ENCODE results near the gene SPRED3. TPM values are rescaled to one million over a fixed set of nuclear protein-coding genes. Genes with fewer than 3 reads are reported as not detected.

The SPRED3 gene
- total and polyA plus RNA-seq, 9 of the 15 experiments (the other 6 are each of a cell fraction or from before 2014, with no cell fraction given) = 0.05 to 1.3 (median 0.36) TPM

GRCh38 chr19:38425810-38426466 is 37.4 kb downstream of the SPRED3 start, which contains the start of gene RASGRP4 (continued):
- TF ChIP-seq MGA (IDR thresholded peaks at IDR 0.05) (no peak), GATA2 (CRISPR knock-in tag; IDR thresholded peaks at IDR 0.05) (0 out of 2 replicates have a peak, but pooled peaks have one; percentile 34), ZNF644 (tag; IDR thresholded peaks at IDR 0.05; ENCODE audit: low read depth) (no peak), ZNF41 (CRISPR knock-in tag; conservative IDR thresholded peaks at IDR 0.05) (no peak), PYGO2 (tag; IDR thresholded peaks at IDR 0.05) (no peak), SNAPC5 (CRISPR knock-in tag; IDR thresholded peaks at IDR 0.05) (no peak), PRPF4 (IDR thresholded peaks at IDR 0.05; ENCODE audit: insufficient read depth, low read depth, low read length, poor library complexity, severe bottlenecking) (no peak), HDAC2 (IDR thresholded peaks at IDR 0.05) (0 out of 2 replicates have a peak, but pooled peaks have one; percentile 27), DIDO1 (tag; IDR thresholded peaks at IDR 0.05; ENCODE audit: low read depth) (no peak), TAF7 (tag; IDR thresholded peaks at IDR 0.05) (no peak), TEAD2 (tag; IDR thresholded peaks at IDR 0.05) (no peak), TRIM28 (IDR thresholded peaks at IDR 0.05) (no peak), PHB (CRISPR knock-in tag; IDR thresholded peaks at IDR 0.05) (no peak), RAD51 (IDR thresholded peaks at IDR 0.05; ENCODE audit: borderline replicate concordance, low read depth) (no peak), CHD4 (IDR thresholded peaks at IDR 0.05; ENCODE audit: insufficient read depth, insufficient replicate concordance, low read depth, low read length, poor library complexity, severe bottlenecking) (peak; percentile 49), GATAD2A (IDR thresholded peaks at IDR 0.05) (no peak), ZNF263 (CRISPR knock-in tag; IDR thresholded peaks at IDR 0.05; ENCODE audit: borderline replicate concordance) (0 out of 2 replicates have a peak, but pooled peaks have one; percentile 15), ASH1L (IDR thresholded peaks at IDR 0.05; ENCODE audit: borderline replicate concordance, low read depth, partially characterized antibody) (no peak)
